Measurements from ENCODE around the gene MTHFD1L.

DNA sequence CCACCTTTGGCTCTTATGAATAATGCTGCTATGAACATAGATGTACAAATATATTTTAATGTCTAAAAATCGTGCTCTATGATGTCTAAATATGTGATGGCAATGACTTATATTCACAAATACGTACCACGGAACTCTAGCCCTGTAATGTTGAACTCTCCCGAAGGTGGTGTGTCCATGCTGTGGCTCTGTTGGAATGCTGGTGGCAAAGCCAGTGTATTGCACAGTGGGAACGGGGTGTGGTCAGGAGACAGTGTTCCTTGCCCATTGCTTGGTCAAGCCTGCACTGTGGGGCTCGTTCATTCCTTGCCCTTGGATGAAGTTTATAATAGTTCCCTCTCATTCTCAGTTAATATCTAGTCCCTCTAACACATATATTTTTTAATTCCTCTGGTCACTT is 109.6 kb downstream of the MTHFD1L start:
- TF ChIP-seq, protein P1, sequence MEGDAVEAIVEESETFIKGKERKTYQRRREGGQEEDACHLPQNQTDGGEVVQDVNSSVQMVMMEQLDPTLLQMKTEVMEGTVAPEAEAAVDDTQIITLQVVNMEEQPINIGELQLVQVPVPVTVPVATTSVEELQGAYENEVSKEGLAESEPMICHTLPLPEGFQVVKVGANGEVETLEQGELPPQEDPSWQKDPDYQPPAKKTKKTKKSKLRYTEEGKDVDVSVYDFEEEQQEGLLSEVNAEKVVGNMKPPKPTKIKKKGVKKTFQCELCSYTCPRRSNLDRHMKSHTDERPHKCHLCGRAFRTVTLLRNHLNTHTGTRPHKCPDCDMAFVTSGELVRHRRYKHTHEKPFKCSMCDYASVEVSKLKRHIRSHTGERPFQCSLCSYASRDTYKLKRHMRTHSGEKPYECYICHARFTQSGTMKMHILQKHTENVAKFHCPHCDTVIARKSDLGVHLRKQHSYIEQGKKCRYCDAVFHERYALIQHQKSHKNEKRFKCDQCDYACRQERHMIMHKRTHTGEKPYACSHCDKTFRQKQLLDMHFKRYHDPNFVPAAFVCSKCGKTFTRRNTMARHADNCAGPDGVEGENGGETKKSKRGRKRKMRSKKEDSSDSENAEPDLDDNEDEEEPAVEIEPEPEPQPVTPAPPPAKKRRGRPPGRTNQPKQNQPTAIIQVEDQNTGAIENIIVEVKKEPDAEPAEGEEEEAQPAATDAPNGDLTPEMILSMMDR (IDR thresholded peaks at IDR 0.05): no peak
- no peak for TF ChIP-seq POLR2A (IDR thresholded peaks at IDR 0.05)
